ENCODE results near the gene KRT72.

Gene KRT72

DNA sequence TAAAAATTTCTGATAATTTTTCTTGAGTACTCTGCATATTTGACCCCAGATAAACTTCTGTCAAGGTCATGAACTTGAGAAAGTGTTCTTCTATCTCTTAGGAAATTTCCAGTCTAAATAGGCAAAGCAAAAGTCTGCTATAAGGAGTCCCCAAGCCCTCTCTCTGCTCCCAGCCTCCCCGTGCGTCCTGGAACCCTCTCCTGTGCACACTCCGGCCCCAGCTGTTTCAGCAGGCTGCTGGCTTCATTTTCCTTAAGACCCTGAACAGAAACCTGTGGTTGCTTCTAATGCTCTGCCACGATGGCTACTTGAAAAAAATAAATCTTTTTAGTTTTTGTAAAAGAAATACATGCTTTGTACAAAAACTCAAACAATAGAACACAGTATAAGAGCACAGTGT lies 36.0 kb upstream of the KRT72 start:
- Histone ChIP-seq H3K9me3 (ENCODE audit: control insufficient read depth in 1 of 2, low read length in 2 of 2) (no peaks in the 10 kb centered on the region), H3K27me3 (ENCODE audit: low read depth, low read length) (no peaks in the 10 kb centered on the region), H3K4me1 (ENCODE audit: control insufficient read depth in 1 of 2, insufficient read depth in 2 of 2, low read length in 2 of 2) (no peaks in the 10 kb centered on the region), H3K36me3 (ENCODE audit: control insufficient read depth in 1 of 2, insufficient read depth in 2 of 2, low read length in 2 of 2) (no peaks in the 10 kb centered on the region), H3K4me3 (ENCODE audit: low read depth in 1 of 2, low read length in 2 of 2) (no peak overlapping the region), H3K27ac (ENCODE audit: low read length) (no peak overlapping the region)

DNA sequence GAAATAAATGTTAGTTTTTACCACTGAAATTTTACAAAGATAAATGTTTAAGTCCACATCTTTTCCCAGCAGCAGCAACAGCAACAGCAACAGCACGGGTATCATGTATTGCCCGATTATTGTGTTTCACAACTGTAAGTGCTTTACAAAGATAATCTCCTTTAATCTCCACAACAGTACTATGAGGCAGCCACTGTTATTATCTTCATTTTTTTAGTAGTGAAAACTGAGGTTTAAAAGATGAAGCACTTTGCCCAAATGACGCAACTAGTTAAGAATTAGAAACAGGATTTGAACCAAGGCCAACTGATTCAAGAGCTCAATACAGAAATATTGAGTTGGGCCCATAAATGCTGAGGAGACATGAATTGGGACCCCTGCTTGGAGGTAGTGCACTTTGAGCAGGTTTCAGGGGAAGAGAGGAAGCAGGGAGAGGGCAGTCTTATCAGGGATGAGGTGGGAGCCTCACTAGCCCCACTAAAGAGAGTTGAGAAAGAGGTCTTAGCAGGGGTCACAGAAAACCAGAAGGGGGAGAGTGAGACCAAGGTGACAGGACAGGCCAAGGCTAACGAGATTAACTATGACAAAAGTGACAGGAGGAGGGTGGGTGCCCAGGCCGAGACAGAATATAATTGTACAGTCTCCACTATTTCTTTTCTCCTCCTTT lies 35.5 kb upstream of the KRT72 start:
- Histone ChIP-seq H3K4me3 (ENCODE audit: low read depth in 1 of 2, low read length in 2 of 2) (no peak overlapping the region), H3K9me3 (ENCODE audit: control insufficient read depth in 1 of 2, low read length in 2 of 2) (no peaks in the 10 kb centered on the region), H3K27ac (ENCODE audit: low read length) (no peak overlapping the region), H3K27me3 (ENCODE audit: low read depth, low read length) (no peaks in the 10 kb centered on the region), H3K4me1 (ENCODE audit: control insufficient read depth in 1 of 2, insufficient read depth in 2 of 2, low read length in 2 of 2) (no peaks in the 10 kb centered on the region), H3K36me3 (ENCODE audit: control insufficient read depth in 1 of 2, insufficient read depth in 2 of 2, low read length in 2 of 2) (no peaks in the 10 kb centered on the region)

- Histone ChIP-seq H3K4me1 (ENCODE audit: control insufficient read depth in 1 of 2, insufficient read depth in 2 of 2, low read length in 2 of 2) (no peaks in the 10 kb centered on the region), H3K27ac (ENCODE audit: low read length) (no peak overlapping the region), H3K9me3 (ENCODE audit: control insufficient read depth in 1 of 2, low read length in 2 of 2) (no peaks in the 10 kb centered on the region), H3K4me3 (ENCODE audit: low read depth in 1 of 2, low read length in 2 of 2) (no peak overlapping the region), H3K27me3 (ENCODE audit: low read depth, low read length) (no peaks in the 10 kb centered on the region), H3K36me3 (ENCODE audit: control insufficient read depth in 1 of 2, insufficient read depth in 2 of 2, low read length in 2 of 2) (no peaks in the 10 kb centered on the region)
Measured at GRCh38 chr12:52636189-52636588, 34.9 kb upstream of the KRT72 start.

- no peaks in the 10 kb centered on the region for H3K4me1 ChIP-seq (ENCODE audit: control insufficient read depth in 1 of 2, insufficient read depth in 2 of 2, low read length in 2 of 2)
- no peaks in the 10 kb centered on the region for H3K36me3 ChIP-seq (ENCODE audit: control insufficient read depth in 1 of 2, insufficient read depth in 2 of 2, low read length in 2 of 2)
- no peaks in the 10 kb centered on the region for H3K9me3 ChIP-seq (ENCODE audit: control insufficient read depth in 1 of 2, low read length in 2 of 2)
- H3K4me3 ChIP-seq (ENCODE audit: low read depth in 1 of 2, low read length in 2 of 2), result no peak overlapping the region
- H3K27me3 ChIP-seq (ENCODE audit: low read depth, low read length), result no peaks in the 10 kb centered on the region
- H3K27ac ChIP-seq (ENCODE audit: low read length), result no peak overlapping the region
Measured at GRCh38 chr12:52634266-52635056, 33.2 kb upstream of the KRT72 start.

DNA sequence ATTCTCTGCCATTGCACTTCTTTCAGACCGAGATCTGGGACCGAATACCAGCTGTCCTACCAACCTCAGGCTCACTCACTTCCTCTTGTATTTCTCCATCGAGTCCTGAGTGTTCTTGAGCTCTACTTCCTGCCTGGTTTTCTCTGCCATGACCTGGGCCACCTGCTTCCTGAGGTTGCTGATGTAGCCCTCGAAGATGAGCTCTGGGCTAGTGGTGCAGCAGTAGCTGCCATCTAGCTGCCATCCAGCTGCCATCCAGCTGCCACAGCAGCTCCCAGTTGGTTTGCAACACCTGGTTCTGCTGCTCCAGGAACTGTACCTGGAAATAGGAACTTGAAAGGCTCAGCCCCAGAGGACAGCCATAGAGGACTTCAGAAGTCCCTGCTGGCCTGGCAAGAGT lies 32.1 kb upstream of the KRT72 start:
- no peaks in the 10 kb centered on the region for H3K27me3 ChIP-seq (ENCODE audit: low read depth, low read length)
- no peaks in the 10 kb centered on the region for H3K36me3 ChIP-seq (ENCODE audit: control insufficient read depth in 1 of 2, insufficient read depth in 2 of 2, low read length in 2 of 2)
- H3K4me1 ChIP-seq (ENCODE audit: control insufficient read depth in 1 of 2, insufficient read depth in 2 of 2, low read length in 2 of 2), result no peaks in the 10 kb centered on the region
- no peak overlapping the region for H3K4me3 ChIP-seq (ENCODE audit: low read depth in 1 of 2, low read length in 2 of 2)
- no peaks in the 10 kb centered on the region for H3K9me3 ChIP-seq (ENCODE audit: control insufficient read depth in 1 of 2, low read length in 2 of 2)
- no peak overlapping the region for H3K27ac ChIP-seq (ENCODE audit: low read length)

GRCh38 chr12:52632656-52633055 lies 31.4 kb upstream of the KRT72 start:
- H3K36me3 ChIP-seq (ENCODE audit: control insufficient read depth in 1 of 2, insufficient read depth in 2 of 2, low read length in 2 of 2), result no peaks in the 10 kb centered on the region
- no peaks in the 10 kb centered on the region for H3K9me3 ChIP-seq (ENCODE audit: control insufficient read depth in 1 of 2, low read length in 2 of 2)
- no peaks in the 10 kb centered on the region for H3K4me1 ChIP-seq (ENCODE audit: control insufficient read depth in 1 of 2, insufficient read depth in 2 of 2, low read length in 2 of 2)
- H3K27me3 ChIP-seq (ENCODE audit: low read depth, low read length), result no peaks in the 10 kb centered on the region
- no peak overlapping the region for H3K27ac ChIP-seq (ENCODE audit: low read length)
- H3K4me3 ChIP-seq (ENCODE audit: low read depth in 1 of 2, low read length in 2 of 2), result no peak overlapping the region

DNA sequence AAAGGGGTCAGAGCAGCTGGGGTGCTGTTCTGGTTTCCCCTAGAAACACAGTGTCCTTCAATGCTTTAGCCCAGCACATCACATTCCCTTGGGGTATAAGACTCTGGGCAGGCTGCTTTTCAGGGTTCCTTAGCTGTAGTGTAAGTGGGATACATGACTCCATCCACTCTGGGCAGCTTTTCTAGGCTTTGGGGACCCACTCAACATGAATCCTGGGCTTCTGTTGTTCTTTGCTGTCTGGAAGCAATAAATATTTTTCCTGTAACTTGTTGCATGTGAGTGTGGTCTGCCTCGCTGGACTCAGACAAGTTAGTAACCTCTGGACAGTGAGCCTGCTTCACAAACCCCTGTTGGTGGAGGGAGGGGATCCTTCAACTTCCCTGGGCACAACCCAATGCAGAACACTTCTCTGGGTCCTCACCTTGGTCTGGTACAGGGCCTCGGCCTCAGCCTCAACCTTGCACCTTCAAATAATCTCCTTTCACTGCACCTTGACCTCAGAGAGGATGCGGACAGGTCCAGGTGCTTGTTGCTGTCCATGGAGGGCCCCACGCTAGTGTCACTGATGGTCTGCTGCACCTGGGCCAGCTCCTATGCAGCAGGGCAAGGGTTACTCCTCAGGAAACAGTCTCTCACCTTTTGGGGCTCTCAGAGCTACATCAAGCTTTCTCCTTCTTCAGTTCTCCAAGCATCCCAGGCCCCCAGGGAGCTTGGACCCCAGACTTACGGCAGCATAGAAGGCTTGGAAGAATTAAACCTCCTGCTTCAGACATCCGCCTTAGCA lies 30.6 kb upstream of the KRT72 start:
- H3K27me3 ChIP-seq (ENCODE audit: low read depth, low read length), result no peaks in the 10 kb centered on the region
- H3K9me3 ChIP-seq (ENCODE audit: control insufficient read depth in 1 of 2, low read length in 2 of 2), result no peaks in the 10 kb centered on the region
- H3K4me3 ChIP-seq (ENCODE audit: low read depth in 1 of 2, low read length in 2 of 2), result no peak overlapping the region
- no peak overlapping the region for H3K27ac ChIP-seq (ENCODE audit: low read length)
- no peaks in the 10 kb centered on the region for H3K4me1 ChIP-seq (ENCODE audit: control insufficient read depth in 1 of 2, insufficient read depth in 2 of 2, low read length in 2 of 2)
- no peaks in the 10 kb centered on the region for H3K36me3 ChIP-seq (ENCODE audit: control insufficient read depth in 1 of 2, insufficient read depth in 2 of 2, low read length in 2 of 2)

DNA sequence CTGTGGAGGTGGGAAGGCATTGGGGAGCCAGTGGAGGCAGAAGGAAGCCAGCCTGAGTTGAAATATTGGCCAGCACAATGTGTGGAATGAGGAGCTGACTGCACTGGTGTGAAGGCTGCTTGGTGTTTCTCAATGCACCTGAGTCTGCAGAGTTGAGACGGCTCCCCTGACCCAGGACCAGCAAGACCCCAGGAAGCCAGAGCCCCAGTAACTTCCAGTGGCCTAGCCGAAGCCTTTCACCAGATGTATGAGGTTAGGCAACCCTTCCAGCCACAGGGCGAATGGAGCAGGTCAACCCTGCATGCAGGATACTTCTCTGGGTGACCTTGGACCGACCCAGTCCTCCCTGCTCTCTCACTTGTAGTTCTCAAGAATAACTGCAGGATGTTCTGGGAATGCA lies 30.0 kb upstream of the KRT72 start:
- H3K4me3 ChIP-seq (ENCODE audit: low read depth in 1 of 2, low read length in 2 of 2), result no peak overlapping the region
- no peaks in the 10 kb centered on the region for H3K9me3 ChIP-seq (ENCODE audit: control insufficient read depth in 1 of 2, low read length in 2 of 2)
- no peak overlapping the region for H3K27ac ChIP-seq (ENCODE audit: low read length)
- H3K4me1 ChIP-seq (ENCODE audit: control insufficient read depth in 1 of 2, insufficient read depth in 2 of 2, low read length in 2 of 2), result no peaks in the 10 kb centered on the region
- no peaks in the 10 kb centered on the region for H3K36me3 ChIP-seq (ENCODE audit: control insufficient read depth in 1 of 2, insufficient read depth in 2 of 2, low read length in 2 of 2)
- H3K27me3 ChIP-seq (ENCODE audit: low read depth, low read length), result no peaks in the 10 kb centered on the region

GRCh38 chr12:52630599-52631200 lies 29.4 kb upstream of the KRT72 start:
- Histone ChIP-seq H3K27ac (ENCODE audit: low read length) (no peak overlapping the region), H3K27me3 (ENCODE audit: low read depth, low read length) (no peaks in the 10 kb centered on the region), H3K4me3 (ENCODE audit: low read depth in 1 of 2, low read length in 2 of 2) (no peak overlapping the region), H3K9me3 (ENCODE audit: control insufficient read depth in 1 of 2, low read length in 2 of 2) (no peaks in the 10 kb centered on the region), H3K4me1 (ENCODE audit: control insufficient read depth in 1 of 2, insufficient read depth in 2 of 2, low read length in 2 of 2) (no peaks in the 10 kb centered on the region), H3K36me3 (ENCODE audit: control insufficient read depth in 1 of 2, insufficient read depth in 2 of 2, low read length in 2 of 2) (no peaks in the 10 kb centered on the region)

- Histone ChIP-seq H3K27me3 (ENCODE audit: low read depth, low read length) (no peaks in the 10 kb centered on the region), H3K4me1 (ENCODE audit: control insufficient read depth in 1 of 2, insufficient read depth in 2 of 2, low read length in 2 of 2) (no peaks in the 10 kb centered on the region), H3K4me3 (ENCODE audit: low read depth in 1 of 2, low read length in 2 of 2) (no peak overlapping the region), H3K27ac (ENCODE audit: low read length) (no peak overlapping the region), H3K9me3 (ENCODE audit: control insufficient read depth in 1 of 2, low read length in 2 of 2) (no peaks in the 10 kb centered on the region), H3K36me3 (ENCODE audit: control insufficient read depth in 1 of 2, insufficient read depth in 2 of 2, low read length in 2 of 2) (no peaks in the 10 kb centered on the region)
Measured at GRCh38 chr12:52630008-52630500, 28.8 kb upstream of the KRT72 start.

Measured in muscle layer of duodenum (tissue), 2 donors.